SK-N-SH (cell line): ENCODE measurements around the gene LY6G5C. TPM values are rescaled to one million over a fixed set of nuclear protein-coding genes. Genes with fewer than 3 reads are reported as not detected.

ENCODE experiments used
- CTCF ChIA-PET: fragments of 300-600, 350-600 bp; formaldehyde crosslinking; extraction: SDS; loops from one replicate; lab custom pipeline; 2021; lab: Yijun Ruan, JAX
- POLR2A ChIA-PET: fragments of 350-600 bp; sonication (Branson Sonifier 250); formaldehyde crosslinking; extraction: SDS; loops from one replicate; lab custom pipeline; 2020; ENCODE audit warnings: antibody characterized with exemption, inconsistent platforms; lab: Yijun Ruan, JAX
- DNase-seq: peaks from one replicate; pipeline ENCODE4 v3.0.0; 2012
- H2AFZ ChIP-seq: fragments of 200-600 bp; sonication (generic); 2 replicates; pipeline ENCODE4 v1.8.1; 2016; ENCODE audit warnings: antibody characterized with exemption, mild to moderate bottlenecking, low read depth
- H3F3A ChIP-seq: fragments of 200-600 bp; sonication (generic); replicated peaks from 2 replicates; pipeline ENCODE3; 2016; ENCODE audit warnings: antibody characterized with exemption, mild to moderate bottlenecking; ENCODE audit not compliant: insufficient read depth
- H3K27ac ChIP-seq, 2 experiments: fragments of 200-500 bp in 1 of 2; fragments of 200-600 bp in 1 of 2; sonication (Bioruptor generic) in 1 of 2; sonication (generic), shearing (Covaris generic) in 1 of 2; 2 replicates each; pipeline versions ENCODE4 v1.5.1 to v1.6.1; 2014 to 2016; ENCODE audit warnings: low read depth in 2 of 2, inconsistent platforms in 1 of 2, low read length in 1 of 2, mild to moderate bottlenecking in 1 of 2, mixed read lengths in 1 of 2
- H3K27me3 ChIP-seq: fragments of 200-600 bp; sonication (generic), shearing (Covaris generic); 2 replicates; pipeline ENCODE4 v1.6.1; 2016; ENCODE audit warnings: mixed run types; ENCODE audit not compliant: insufficient read depth
- H3K36me3 ChIP-seq, 2 experiments: fragments of 200-500 bp in 1 of 2; fragments of 200-600 bp in 1 of 2; sonication (Bioruptor generic) in 1 of 2; sonication (generic) in 1 of 2; replicated peaks in 1 of 2; 2 replicates each; pipeline versions ENCODE3 to v1.5.1; 2014 to 2016; ENCODE audit warnings: low read length in 1 of 2, mild to moderate bottlenecking in 1 of 2; ENCODE audit not compliant: insufficient read depth in 2 of 2, control insufficient read depth in 1 of 2
- H3K4me1 ChIP-seq, 2 experiments: fragments of 200-500 bp in 1 of 2; fragments of 200-600 bp in 1 of 2; sonication (Bioruptor generic) in 1 of 2; sonication (generic), shearing (Covaris generic) in 1 of 2; 2 replicates each; pipeline versions ENCODE4 v1.5.1 to v1.6.1; 2014 to 2016; ENCODE audit warnings: low read depth in 1 of 2, low read length in 1 of 2, mixed run types in 1 of 2; ENCODE audit not compliant: insufficient read depth in 2 of 2, control insufficient read depth in 1 of 2
- H3K4me2 ChIP-seq: fragments of 200-600 bp; sonication (generic), shearing (Covaris generic); 2 replicates; pipeline ENCODE4 v1.6.1; 2017; ENCODE audit warnings: mixed run types
- H3K4me3 ChIP-seq, 2 experiments: fragments of 200-500 bp in 1 of 2; fragments of 200-600 bp in 1 of 2; sonication (Bioruptor generic) in 1 of 2; sonication (generic), shearing (Covaris generic) in 1 of 2; 2 replicates each; pipeline versions ENCODE4 v1.5.1 to v1.8.1; 2014 to 2016; ENCODE audit warnings: low read depth in 2 of 2, inconsistent platforms in 1 of 2, low read length in 1 of 2, mild to moderate bottlenecking in 1 of 2, mixed read lengths in 1 of 2, moderate library complexity in 1 of 2
- H3K79me2 ChIP-seq: fragments of 200-600 bp; sonication (generic); 2 replicates; pipeline ENCODE4 v1.8.1; 2017; ENCODE audit warnings: mild to moderate bottlenecking; ENCODE audit not compliant: insufficient read depth
- H3K9ac ChIP-seq: fragments of 200-600 bp; sonication (generic); 2 replicates; pipeline ENCODE4 v1.6.1; 2017; ENCODE audit warnings: mixed run types
- H3K9me2 ChIP-seq: fragments of 200-600 bp; sonication (generic); 2 replicates; pipeline ENCODE4 v1.6.1; 2017; ENCODE audit warnings: mixed run types
- H3K9me3 ChIP-seq: fragments of 200-600 bp; sonication (generic); 2 replicates; pipeline ENCODE4 v1.6.1; 2017; ENCODE audit warnings: mixed run types, mild to moderate bottlenecking, moderate library complexity
- H4K20me1 ChIP-seq: fragments of 200-600 bp; sonication (generic); 2 replicates; pipeline ENCODE4 v1.6.1; 2017; ENCODE audit warnings: mild to moderate bottlenecking, mixed run types; ENCODE audit not compliant: insufficient read depth
- CHD2 ChIP-seq: fragments of 150-350 bp; IDR thresholded peaks from 2 replicates; pipeline ENCODE4 v1.6.1; 2018; ENCODE audit warnings: low read length; ENCODE audit not compliant: partially characterized antibody
- CTCF ChIP-seq: fragments of 200-600 bp; sonication (generic); IDR thresholded peaks from 2 replicates; pipeline ENCODE4 v1.6.1; 2017; ENCODE audit warnings: antibody characterized with exemption, mild to moderate bottlenecking, moderate library complexity
- EP300 ChIP-seq, 2 experiments: IDR thresholded peaks; 2 replicates each; pipeline versions ENCODE4 v1.4.0 to v1.6.1; 2012; ENCODE audit warnings: borderline replicate concordance in 1 of 2, low read depth in 1 of 2, low read length in 1 of 2
- EZH2phosphoT487 ChIP-seq: fragments of 200-600 bp; sonication (generic); IDR thresholded peaks from 2 replicates; pipeline ENCODE4 v1.6.1; 2017; ENCODE audit warnings: low read depth, mixed run types, mild to moderate bottlenecking, antibody characterized with exemption, moderate library complexity, borderline replicate concordance
- FOXJ3 ChIP-seq: sonication (generic); formaldehyde crosslinking; IDR thresholded peaks from 2 replicates; pipeline ENCODE4 v1.5.1; 2020; ENCODE audit warnings: mild to moderate bottlenecking, missing genetic modification reagents
- FOXM1 ChIP-seq: IDR thresholded peaks from 2 replicates; pipeline ENCODE4 v1.4.0; 2012; ENCODE audit warnings: low read depth, mild to moderate bottlenecking
- GABPA ChIP-seq: IDR thresholded peaks from 2 replicates; pipeline ENCODE4 v1.4.0; 2012; ENCODE audit warnings: low read depth, mild to moderate bottlenecking
- JUND ChIP-seq: IDR thresholded peaks from 2 replicates; pipeline ENCODE4 v1.4.0; 2012
- MEF2A ChIP-seq: IDR thresholded peaks from 2 replicates; pipeline ENCODE4 v1.4.0; 2012; ENCODE audit warnings: low read depth, borderline replicate concordance
- MXI1 ChIP-seq: IDR thresholded peaks from 2 replicates; pipeline ENCODE4 v1.6.1; 2012; ENCODE audit warnings: mild to moderate bottlenecking, low read depth, low read length, improper control_type of control experiment
- NRF1 ChIP-seq: IDR thresholded peaks from 2 replicates; pipeline ENCODE4 v1.6.1; 2012; ENCODE audit warnings: low read depth, mild to moderate bottlenecking, low read length
- POLR2AphosphoS5 ChIP-seq: IDR thresholded peaks from 2 replicates; pipeline ENCODE4 v1.6.1; 2012; ENCODE audit warnings: low read depth, low read length
- RAD21 ChIP-seq: IDR thresholded peaks from 2 replicates; pipeline ENCODE4 v1.6.1; 2012; ENCODE audit warnings: mild to moderate bottlenecking, low read length
- SMC3 ChIP-seq: IDR thresholded peaks from 2 replicates; pipeline ENCODE4 v1.6.1; 2012; ENCODE audit warnings: low read depth, low read length, improper control_type of control experiment
- TAF1 ChIP-seq: IDR thresholded peaks from 2 replicates; pipeline ENCODE4 v1.6.1; 2012; ENCODE audit warnings: low read depth, mild to moderate bottlenecking, low read length, moderate library complexity, borderline replicate concordance
- USF1 ChIP-seq: IDR thresholded peaks from 2 replicates; pipeline ENCODE4 v1.4.0; 2012; ENCODE audit warnings: low read depth, borderline replicate concordance
- YY1 ChIP-seq: IDR thresholded peaks from 2 replicates; pipeline ENCODE4 v1.4.0; 2012; ENCODE audit warnings: low read depth, mild to moderate bottlenecking
- WGBS: methylation state at CpG from one replicate; pipeline ENCODE4 v1.1.6; 2017; ENCODE audit warnings: low lambda C conversion rate; 5-methylcytosine and 5-hydroxymethylcytosine counted together
- polyA plus RNA-seq, 3 experiments: library from polyadenylated mRNA; depleted of rRNA; stranded (reverse); fragments of >200 nt; gene quantifications; 2 replicates each; pipeline ENCODE4 v1.2.3, GENCODE V29; 2012
- TF ChIP-seq, protein P1 (sequence below): IDR thresholded peaks from 2 replicates; pipeline ENCODE4 v1.4.0; 2012; ENCODE audit warnings: low read depth, borderline replicate concordance
- TF ChIP-seq, protein P2 (sequence below): IDR thresholded peaks from 2 replicates; pipeline ENCODE4; 2012

The LY6G5C gene
- polyA plus RNA-seq, 1 of the 3 experiments (the other 2 are of a cell fraction) = 1.1 TPM

DNA sequence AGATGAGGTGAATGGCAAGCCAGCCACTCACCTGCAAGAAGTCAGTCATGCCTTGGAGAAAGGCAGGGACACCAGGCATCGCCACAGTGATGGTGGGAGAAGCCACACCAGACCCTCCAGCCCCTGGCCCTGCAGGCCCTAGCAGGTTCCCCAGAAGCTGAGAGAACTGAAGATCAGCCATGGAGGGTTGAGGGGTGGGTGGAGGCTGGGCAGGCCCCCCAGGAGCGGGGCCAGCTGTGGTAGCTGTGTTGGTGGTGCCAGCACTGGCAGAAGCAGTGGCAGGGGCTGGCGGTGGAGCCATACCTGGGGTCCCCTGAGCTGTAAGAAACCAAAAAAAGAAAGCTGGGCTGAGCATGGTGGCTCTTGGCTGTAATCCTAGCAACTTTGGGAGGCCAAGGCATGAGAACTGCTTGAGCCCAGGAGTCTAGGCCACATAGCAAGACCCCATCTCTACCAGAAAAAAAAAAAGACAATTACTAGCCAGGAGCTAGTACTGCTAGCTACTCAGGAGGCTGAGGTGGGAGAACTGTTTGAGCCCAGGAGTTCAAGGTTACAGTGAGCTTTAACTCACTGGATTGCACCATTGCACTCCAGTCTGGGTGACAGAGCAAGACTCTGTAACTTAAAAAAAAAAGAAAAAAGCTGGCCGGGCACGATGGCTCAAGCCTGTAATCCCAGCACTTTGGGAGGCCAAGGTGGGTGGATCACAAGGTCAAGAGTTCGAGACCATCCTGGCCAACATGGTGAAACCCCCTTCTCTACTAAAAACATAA is 37.9 kb downstream of the LY6G5C start:
- Histone ChIP-seq H3K4me3 (no peak overlapping the region), H3K36me3 (peaks cover 46 to 84% of the 10 kb centered on the region in 2 experiments), H3K9ac (no peak overlapping the region), H3K79me2 (peaks cover 4% of the 10 kb centered on the region; the same call in 1 of the 2 replicates), H4K20me1 (no peaks in the 10 kb centered on the region), H3K9me3 (no peaks in the 10 kb centered on the region), H3F3A (peaks cover 31% of the 10 kb centered on the region), H3K27ac (no peak overlapping the region), H3K27me3 (no peaks in the 10 kb centered on the region), H3K4me1 (no peaks in the 10 kb centered on the region), H3K4me2 (no peak overlapping the region), H2AFZ (no peak overlapping the region), H3K9me2 (no peaks in the 10 kb centered on the region)
- ChIA-PET CTCF (interaction anchor here (0.9 to 1.4 kb wide), 4 partner anchors 10 to 97 kb away, joined by 3 to 5 read pairs (median 4); partner anchors contain the start of genes ATP6V1G2 and GPANK1), POLR2A (interaction anchor here (2.2 kb wide), 1 partner anchor 9 kb away, joined by 11 read pairs; no protein-coding TSS in a partner anchor)
- WGBS = 90% methylated on average over 5 of the region's 6 CpGs
- TF ChIP-seq RAD21 (no peak), JUND (no peak), CHD2 (no peak), FOXM1 (no peak), CTCF (no peak), USF1 (no peak), GABPA (no peak), SMC3 (no peak), NRF1 (no peak)
- TF ChIP-seq, protein P1, sequence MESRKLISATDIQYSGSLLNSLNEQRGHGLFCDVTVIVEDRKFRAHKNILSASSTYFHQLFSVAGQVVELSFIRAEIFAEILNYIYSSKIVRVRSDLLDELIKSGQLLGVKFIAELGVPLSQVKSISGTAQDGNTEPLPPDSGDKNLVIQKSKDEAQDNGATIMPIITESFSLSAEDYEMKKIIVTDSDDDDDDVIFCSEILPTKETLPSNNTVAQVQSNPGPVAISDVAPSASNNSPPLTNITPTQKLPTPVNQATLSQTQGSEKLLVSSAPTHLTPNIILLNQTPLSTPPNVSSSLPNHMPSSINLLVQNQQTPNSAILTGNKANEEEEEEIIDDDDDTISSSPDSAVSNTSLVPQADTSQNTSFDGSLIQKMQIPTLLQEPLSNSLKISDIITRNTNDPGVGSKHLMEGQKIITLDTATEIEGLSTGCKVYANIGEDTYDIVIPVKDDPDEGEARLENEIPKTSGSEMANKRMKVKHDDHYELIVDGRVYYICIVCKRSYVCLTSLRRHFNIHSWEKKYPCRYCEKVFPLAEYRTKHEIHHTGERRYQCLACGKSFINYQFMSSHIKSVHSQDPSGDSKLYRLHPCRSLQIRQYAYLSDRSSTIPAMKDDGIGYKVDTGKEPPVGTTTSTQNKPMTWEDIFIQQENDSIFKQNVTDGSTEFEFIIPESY = no peak
- DNase-seq = no peak

- DNase-seq = no peak
- Histone ChIP-seq H2AFZ (no peak overlapping the region), H3K9me3 (no peaks in the 10 kb centered on the region), H3K27ac (no peak overlapping the region), H3K4me1 (no peaks in the 10 kb centered on the region), H3K9me2 (no peaks in the 10 kb centered on the region), H3K36me3 (peaks cover 37 to 88% of the 10 kb centered on the region in 2 experiments), H3K79me2 (peaks cover 4% of the 10 kb centered on the region; the same call in 1 of the 2 replicates), H3K9ac (no peak overlapping the region), H3K27me3 (no peaks in the 10 kb centered on the region), H3K4me3 (no peak overlapping the region), H3K4me2 (no peak overlapping the region), H3F3A (peaks cover 43% of the 10 kb centered on the region), H4K20me1 (no peaks in the 10 kb centered on the region)
- CTCF ChIA-PET = interaction anchor here (1.1 kb wide), 1 partner anchor 67 kb away, joined by 3 read pairs; no protein-coding TSS in a partner anchor
- 95% methylated on average over 4 of the region's 4 CpGs for WGBS
- POLR2A ChIA-PET = interaction anchor here (1.0 kb wide), 1 partner anchor 15 kb away, joined by 3 read pairs; no protein-coding TSS in a partner anchor
- no peak for TF ChIP-seq MEF2A
- no peak for TF ChIP-seq YY1
- TF ChIP-seq, protein P1 = no peak
- no peak for TF ChIP-seq EZH2phosphoT487
- no peak for TF ChIP-seq MXI1
- TF ChIP-seq NRF1 = no peak
- TF ChIP-seq EP300 (IDR thresholded peaks at IDR 0.05; ENCODE audit: borderline replicate concordance in 1 of 2, low read depth in 1 of 2, low read length in 1 of 2) = no peak
- no peak for TF ChIP-seq TAF1
- no peak for TF ChIP-seq POLR2AphosphoS5
- TF ChIP-seq FOXJ3 = no peak
- no peak for TF ChIP-seq SMC3
- TF ChIP-seq, protein P2, sequence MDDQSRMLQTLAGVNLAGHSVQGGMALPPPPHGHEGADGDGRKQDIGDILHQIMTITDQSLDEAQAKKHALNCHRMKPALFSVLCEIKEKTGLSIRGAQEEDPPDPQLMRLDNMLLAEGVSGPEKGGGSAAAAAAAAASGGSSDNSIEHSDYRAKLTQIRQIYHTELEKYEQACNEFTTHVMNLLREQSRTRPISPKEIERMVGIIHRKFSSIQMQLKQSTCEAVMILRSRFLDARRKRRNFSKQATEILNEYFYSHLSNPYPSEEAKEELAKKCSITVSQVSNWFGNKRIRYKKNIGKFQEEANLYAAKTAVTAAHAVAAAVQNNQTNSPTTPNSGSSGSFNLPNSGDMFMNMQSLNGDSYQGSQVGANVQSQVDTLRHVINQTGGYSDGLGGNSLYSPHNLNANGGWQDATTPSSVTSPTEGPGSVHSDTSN = no peak
These were observed 39.5 kb downstream of the LY6G5C start for GRCh38 chr6:31641370-31641769.
